GM21390 (cell line): ENCODE measurements around the gene ZNF474.
A peak's percentile ranks its signal among the peaks of the same experiment; 100 is the strongest.

Experiments used
- ATAC-seq: cut with Tn5 transposase; IDR thresholded peaks from one replicate; pipeline ENCODE4 v1.9.1; 2021; ENCODE audit not compliant: unreplicated experiment

ZNF474 gene

DNA sequence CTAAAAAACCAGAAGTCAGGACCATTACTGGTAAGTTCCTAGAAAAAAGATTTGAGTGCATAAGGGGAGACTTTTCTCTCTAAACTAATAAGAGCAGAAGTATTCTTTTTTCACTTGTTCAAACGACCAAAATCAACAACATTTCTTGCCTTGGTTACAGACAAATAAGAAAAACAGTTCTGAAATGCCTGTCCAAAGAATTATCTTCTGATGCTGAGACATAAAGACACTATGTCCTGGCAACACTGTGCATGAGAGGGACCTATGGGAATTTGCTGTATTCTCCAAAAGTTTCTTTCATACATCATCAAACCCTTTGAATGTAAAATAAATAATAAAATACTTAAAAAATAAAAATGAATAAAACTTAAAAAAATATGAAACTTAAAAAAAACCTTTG, 50.4 kb downstream of the ZNF474 start:
- no peak for ATAC-seq

DNA sequence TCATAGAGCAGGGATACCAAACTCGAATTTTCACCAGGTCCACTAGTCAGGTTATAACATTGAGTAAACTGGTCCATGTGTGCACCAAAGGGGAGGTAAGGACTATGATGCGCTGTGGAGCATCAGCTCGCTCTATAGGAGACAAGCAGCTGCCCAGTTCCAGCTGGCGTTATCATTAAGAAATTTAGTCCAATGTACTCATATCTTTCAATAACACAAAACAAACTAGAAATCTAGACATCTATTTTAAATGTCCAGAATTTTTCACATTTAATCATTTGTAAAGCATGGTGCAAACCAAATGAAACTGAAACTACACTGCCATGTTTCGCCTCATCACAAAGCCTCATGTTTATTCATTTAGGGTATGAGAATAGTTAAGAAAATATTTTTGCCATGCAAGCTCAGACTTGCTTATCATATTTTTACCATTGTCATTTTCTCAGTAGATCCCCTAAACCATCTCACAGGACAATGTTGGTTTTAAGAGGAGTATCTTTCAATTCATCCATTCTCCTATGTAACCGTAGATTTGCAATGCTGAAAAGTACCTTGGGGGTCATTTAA, 50.9 kb downstream of the ZNF474 start:
- ATAC-seq = no peak

DNA sequence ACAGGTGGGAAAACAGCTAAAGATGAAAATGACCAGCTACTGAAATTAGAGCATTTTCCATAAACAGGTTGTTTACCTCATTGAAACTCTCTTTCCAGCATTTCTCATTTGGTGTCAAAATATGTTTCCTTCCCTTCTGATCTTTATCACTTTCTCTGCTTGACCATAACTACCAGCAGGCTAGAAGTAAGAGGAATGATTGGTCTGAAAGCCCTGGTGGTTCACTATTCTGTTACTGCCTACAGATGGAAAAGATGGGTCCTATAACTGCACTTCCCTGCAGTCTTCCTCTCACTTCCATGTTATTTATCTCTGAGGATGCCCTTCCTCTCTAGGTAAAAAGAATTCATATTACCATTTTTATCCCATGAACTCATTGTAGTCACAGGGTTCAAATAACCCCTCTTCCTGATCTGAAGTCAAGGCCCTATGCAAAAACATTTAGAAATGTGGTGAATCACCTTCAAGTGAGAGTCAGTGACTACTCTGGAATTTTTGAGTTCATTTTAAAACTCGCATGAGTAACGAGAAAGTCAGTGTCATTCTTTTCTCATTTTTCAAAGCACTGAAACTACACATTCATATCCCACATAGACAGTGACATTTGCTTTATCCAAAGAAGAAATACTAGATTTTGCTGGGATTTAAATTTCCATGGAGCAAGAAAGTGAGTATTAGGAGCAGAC, 51.7 kb downstream of the ZNF474 start:
- ATAC-seq = no peak

DNA sequence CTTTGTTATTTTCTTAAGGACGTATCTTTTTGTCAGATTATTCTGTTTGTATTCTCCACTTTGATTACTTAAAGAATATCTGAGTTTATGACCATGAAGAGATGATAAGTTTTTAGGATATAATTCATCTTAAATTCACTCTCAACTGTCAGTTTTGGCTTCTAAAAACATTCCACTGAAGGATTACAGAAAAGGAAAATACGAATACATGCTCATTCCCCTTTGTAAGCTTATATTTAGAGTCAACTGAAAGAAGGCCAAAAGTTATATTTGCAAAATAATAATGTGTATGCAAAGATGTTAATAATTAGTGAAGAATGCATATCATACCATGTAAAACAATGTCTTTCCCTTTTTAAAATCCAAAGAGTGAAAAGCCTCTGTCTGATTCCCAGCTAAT, 52.5 kb downstream of the ZNF474 start:
- no peak for ATAC-seq

DNA sequence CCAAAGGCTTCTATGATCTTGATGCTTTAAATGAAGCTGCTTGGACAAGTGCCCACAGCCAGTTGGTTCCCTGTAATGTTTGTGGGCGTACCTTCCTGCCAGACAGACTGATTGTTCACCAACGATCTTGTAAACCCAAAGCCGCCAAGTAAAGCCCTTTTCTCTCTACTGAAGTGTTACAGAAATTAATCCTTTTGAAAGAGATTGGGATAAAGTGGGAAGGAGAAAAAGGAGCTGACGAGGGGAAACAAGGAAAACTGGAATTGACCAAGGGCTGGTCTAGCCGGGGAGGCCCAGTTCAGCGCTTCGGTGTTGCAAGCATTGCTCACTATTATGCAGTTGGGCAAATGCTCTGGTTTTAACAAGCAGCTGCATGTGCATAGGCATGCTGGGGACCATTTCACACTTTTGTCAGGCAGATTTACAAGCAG, 53.2 kb downstream of the ZNF474 start:
- ATAC-seq = no peak

DNA sequence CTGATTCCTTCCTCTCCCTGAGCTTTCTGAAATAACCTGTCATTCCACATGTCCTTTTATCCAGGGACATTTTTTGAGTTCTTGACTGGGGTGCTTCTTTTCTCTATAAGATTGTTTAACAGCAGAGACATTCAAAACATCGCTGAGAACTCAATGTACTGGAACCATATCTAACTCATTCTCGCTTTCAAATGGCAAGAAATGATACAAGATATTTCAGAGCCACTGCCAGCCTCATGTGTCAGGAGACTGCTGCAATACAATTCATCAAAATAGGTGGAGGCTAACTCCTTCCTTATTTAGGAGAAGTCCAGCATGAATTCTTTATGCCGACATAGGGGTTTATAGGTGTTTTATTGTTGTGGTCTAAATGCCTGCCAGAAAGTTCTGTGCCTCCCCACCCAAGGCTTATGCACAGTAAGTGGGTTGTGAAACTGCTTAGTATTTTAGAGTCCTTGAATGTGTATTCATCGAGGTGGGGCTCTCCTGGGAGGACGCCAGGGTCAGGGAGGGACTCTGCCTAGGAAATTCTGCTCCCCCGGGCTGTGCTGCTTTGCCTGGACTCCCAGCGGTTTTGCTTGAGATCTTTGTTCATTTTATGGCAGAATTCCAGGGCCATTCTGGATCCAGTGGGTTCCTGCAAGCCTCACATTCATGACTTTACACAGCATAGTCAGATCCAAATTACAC, 53.9 kb downstream of the ZNF474 start:
- ATAC-seq = no peak

DNA sequence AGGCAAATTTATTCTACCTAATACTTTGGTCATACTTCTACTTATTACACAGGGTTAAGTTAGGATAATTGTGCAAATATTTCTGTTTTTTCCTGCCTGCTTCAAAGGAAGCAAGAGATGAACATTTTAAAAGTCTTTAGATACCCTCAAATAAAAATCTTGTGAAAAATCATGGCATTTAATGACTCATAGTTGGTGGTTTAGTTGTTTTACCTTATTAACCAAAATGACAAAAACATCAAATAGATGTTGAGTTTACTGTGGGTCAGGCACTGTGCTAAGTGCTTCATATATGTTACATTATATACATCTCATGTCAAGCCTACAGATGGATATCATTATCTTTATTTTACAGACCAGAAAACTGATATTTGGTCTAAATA, 54.4 kb downstream of the ZNF474 start:
- ATAC-seq = no peak

DNA sequence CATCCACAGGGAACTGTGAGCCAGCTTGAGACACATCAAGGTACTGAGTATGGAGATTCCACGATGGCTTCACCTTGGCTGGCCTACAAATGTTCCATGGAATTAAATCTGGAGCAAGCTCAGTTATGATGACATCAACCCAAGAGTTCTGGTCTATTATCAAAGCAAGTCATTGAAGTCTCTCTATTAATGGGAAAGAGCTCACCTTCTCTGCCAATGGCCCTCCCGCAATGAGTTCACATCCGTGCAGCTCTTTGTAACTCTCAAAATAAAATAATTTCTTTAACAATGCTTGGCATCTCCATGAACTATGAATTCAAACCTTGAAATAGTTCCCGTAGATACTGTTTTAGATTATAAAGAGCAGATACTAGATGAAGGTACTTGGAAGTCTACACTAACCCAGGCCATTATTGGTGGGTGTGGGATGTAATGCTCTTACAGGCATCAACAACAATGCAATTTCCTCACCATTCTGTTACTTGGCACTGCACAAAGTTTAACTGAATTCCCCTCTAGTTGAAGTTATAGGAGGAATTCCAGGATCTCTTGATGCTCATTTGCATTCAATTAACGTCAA, 55.4 kb downstream of the ZNF474 start:
- no peak for ATAC-seq

DNA sequence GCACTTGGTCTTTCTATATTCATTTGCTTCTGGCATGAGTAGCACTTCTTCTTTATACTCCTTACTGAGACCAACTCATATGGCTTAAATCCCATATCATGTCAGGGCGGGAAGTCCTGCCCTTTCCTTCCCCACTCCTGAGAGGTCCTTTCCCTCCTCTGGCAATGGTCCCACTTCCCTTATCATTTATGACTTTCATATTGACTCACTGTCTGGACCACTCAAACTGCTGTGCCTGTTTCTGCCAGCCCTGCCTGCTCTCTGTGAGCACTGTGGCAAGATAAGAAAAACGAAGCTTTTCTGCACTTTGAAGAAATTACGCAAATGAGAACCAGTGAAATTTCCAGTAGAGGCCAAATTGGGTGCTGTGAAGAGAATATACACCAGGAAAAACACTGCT, 58.1 kb downstream of the ZNF474 start:
- no peak for ATAC-seq

DNA sequence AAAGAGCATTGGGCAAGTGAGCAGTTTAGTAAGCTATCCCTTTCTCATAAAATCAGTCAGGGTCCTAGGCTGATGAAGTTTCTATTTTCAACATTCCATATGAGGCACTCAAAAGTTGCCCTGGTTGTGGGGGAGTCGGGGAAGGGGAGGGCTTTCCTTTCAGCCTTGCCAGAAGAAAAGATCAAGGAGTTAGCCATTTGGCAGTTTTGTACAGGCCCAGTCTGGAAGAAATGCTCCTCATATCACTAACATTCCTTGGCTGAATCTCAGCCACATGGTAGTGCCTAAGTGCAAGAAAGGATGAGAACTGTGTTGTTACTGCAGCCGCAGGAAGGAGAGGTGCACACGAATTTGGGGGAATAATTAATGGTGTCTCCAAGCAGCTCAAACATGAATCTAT, 60.8 kb downstream of the ZNF474 start:
- ATAC-seq = no peak

DNA sequence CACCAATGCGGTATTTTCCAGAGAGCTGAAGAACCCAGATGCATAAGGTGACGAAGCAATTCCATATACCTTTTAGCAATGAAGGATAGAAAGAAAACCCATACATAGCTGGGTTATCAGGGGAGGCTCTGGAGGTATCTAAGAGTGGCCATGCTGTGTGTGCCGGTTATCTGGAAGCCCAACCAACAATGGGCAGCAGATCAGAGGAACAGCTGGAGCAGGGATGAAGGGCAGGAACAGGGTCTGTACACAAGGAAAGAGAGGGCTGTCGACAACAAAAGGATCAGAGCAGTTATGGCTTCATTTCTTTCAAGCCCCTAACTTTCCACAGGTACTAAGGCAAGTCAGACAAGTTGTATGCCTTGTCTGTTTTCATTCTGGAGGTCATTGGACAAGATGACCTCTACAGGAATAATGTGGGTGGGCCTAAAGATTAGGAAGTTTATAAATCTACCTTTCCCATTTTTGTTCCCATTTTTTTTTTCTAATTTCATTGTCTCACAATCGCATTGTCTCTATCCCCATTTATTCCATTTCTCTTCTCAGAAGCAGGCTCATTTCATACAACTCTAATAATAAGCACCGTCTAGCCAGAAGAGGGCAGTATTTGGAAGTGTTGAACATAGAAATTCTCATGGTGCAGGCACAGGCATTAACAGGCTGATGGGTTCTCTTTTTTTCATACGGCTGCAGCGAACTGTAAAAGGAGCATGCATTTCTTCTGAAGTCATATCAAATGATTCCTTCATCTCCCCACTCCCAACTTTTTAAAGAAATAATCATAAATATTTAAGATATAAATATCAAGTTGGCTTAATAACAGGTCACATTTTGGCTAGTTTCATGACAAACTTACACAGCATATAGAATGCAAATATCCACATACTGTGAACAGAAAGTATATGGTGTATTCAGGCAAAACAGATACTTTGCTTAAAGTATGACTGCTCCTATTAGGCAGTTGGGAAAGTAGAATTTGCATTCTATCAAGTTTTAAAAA, 63.5 kb downstream of the ZNF474 start:
- peak; percentile 77 for ATAC-seq

DNA sequence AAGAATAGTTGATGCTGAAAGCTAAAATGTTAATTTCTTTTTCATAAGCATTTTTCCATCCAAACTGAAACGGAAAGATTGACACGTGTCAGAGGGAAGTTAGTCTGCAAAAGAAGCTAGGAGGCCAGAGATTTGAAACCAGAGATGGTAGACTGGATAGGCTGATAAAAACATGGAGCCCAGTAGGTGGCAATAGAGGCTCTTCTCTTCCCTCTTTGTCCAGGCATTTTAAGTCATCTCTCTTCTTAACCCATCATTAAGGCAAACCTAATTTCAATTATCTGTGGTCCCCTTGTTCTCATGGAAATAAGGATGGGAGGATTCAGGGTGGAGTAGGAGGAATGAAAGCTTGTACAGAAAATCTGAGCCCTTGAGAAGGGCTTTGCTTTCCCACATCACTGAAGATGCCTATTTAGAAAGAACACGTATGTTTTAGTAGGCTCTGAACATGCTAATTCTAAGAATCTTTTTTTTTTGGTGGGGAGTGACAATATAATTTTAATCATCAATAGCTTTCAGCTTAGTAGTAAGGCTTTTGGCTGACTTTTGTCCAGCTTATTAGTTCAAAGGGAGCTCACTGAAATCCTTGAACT, 66.6 kb downstream of the ZNF474 start:
- ATAC-seq = no peak

DNA sequence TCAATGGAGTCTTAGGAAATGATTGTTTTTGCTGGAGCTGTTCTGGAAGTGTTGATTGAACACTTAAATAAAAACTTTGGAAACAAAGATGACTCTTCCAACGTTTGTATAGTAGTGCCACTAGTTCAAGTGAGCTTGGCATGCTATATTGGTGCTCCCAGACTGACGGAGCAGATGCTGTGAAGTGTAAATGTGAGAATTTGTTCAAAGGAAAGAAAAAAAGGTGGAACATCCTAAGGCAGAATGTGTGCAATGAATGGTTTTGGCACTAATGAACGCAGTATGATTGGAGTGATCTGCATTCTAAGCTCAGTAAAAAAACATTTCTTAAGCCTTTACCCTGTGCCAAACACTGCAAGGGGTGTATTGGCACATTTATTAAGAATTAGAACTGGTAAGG, 69.8 kb downstream of the ZNF474 start:
- no peak for ATAC-seq

DNA sequence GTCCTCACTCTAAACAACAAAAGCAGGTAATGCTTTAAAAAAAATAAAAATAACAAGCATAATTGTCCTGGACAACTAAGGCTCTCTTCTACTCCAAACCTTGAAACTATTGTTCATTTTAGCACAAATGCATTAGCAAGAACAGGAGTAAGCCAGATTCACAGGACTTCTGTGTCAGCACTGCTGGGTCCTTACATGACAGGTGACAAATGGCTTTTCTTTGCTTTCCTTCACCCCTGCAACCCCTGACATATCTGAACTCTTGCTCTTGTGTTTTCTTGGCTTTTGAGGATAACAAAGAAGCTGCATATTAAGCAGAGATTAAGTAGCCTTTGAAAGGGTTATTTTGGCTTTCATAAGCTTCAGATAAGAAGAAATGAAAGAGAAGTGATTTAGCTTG, 71.1 kb downstream of the ZNF474 start:
- no peak for ATAC-seq

DNA sequence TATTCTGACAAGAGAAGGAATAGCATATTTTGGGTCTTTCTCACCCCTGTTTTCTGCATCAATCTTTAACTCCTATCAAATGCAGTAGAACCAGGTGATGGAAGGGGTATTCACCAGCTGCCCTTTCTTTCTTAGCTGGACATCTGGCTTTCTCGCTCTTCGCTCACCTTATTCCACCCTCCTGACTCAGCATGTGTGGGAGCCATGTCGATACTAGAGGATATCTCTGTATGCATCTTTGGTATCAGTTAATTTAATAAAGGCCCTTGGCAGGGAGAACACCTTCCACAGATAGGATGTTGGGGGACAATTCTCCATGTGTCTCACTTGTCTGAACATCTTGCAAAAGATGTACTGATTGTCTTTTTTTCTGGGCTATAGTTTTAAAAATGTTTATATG, 71.5 kb downstream of the ZNF474 start:
- no peak for ATAC-seq

DNA sequence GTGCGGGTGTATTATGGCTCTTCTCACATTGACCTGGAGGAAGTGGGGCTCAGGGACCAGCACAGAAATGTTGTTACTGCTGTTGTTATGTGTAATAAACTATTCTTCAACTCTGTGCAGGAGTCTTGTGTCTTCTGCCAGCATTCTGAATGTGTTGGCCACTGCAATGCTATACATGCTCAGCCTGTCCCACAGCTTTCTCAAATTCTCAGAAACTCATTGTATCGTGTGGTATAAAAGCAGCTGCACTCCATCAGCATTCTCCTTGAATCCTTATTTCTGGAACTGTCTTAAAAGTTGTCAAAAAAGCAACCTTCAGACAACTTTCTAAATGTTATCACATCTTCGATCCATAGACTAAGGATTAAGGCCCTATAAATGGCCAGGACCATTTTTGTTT, 72.0 kb downstream of the ZNF474 start:
- ATAC-seq = no peak

DNA sequence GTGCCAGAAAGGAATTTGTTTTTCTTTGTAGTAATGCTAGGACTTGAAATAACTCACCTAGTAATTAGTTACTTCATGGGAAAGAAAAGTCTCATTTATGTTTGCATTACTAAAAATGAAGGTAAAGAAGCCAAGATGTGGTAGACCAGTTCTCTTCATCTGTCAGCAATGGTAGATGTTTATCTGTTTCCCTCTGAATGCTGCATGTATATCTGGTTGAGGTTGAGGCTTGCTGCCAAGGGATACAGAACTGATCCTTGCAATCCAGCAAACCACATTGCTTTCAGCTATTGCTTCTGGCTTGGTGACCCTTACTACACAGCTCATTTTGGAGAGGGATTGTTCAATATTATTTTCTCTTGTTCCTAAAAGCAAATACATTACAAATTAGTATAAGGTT, 73.6 kb downstream of the ZNF474 start:
- no peak for ATAC-seq
